ENCODE measurements around the gene RERE.

DNA sequence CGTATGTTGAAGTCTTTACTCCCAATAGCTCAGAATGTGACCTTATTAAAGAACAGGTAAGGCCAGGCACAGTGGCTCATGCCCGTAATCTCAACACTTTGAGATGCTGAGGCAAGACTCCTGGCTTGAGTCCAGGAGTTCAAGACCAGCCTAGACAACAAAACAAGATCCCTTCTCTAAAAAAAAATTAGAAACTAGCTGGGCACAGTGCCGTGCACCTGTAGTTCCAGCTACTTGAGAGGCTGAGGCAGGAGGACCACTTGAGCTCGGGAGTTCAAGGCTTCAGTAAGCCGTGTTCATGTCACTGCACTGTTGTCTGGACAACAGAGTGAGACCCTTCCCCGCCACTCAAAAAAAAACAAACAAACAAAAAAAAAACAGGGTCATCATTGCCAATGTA is 171.3 kb downstream of the RERE start:
- TF ChIP-seq, protein P1, sequence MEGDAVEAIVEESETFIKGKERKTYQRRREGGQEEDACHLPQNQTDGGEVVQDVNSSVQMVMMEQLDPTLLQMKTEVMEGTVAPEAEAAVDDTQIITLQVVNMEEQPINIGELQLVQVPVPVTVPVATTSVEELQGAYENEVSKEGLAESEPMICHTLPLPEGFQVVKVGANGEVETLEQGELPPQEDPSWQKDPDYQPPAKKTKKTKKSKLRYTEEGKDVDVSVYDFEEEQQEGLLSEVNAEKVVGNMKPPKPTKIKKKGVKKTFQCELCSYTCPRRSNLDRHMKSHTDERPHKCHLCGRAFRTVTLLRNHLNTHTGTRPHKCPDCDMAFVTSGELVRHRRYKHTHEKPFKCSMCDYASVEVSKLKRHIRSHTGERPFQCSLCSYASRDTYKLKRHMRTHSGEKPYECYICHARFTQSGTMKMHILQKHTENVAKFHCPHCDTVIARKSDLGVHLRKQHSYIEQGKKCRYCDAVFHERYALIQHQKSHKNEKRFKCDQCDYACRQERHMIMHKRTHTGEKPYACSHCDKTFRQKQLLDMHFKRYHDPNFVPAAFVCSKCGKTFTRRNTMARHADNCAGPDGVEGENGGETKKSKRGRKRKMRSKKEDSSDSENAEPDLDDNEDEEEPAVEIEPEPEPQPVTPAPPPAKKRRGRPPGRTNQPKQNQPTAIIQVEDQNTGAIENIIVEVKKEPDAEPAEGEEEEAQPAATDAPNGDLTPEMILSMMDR (IDR thresholded peaks at IDR 0.05; ENCODE audit: insufficient read depth, low read depth, low read length) = no peak
- TF ChIP-seq EZH2 (IDR thresholded peaks at IDR 0.05; ENCODE audit: insufficient read depth, low read length) = no peak
